Measurements from ENCODE around the gene TRIL. TPM values are rescaled to one million over a fixed set of nuclear protein-coding genes. Genes with fewer than 3 reads are reported as not detected.

The TRIL gene
- total RNA-seq, 6 experiments from 2014 or later = 0.07 to 0.08 TPM; not detected in 4

GRCh38 chr7:28983396-28984190 is 25.5 kb upstream of the TRIL start:
- H3K27me3 Mint-ChIP-seq (ENCODE audit: insufficient read depth) = peaks cover 4% of the 10 kb centered on the region
- H3K36me3 Mint-ChIP-seq (ENCODE audit: low read depth) = no peaks in the 10 kb centered on the region
- TF ChIP-seq CTCF (IDR thresholded peaks at IDR 0.05) = no peak
- H3K27ac Mint-ChIP-seq = no peak overlapping the region; the same call in 1 of the 2 replicates
- H3K4me3 Mint-ChIP-seq = no peak overlapping the region
- no peaks in the 10 kb centered on the region for H3K9me3 Mint-ChIP-seq
- no peak for DNase-seq
- H3K4me1 Mint-ChIP-seq (ENCODE audit: low read depth) = peaks cover 60% of the 10 kb centered on the region

GRCh38 chr7:28981161-28981465 is 23.0 kb upstream of the TRIL start:
- no peaks in the 10 kb centered on the region for H3K9me3 Mint-ChIP-seq
- no peaks in the 10 kb centered on the region for H3K36me3 Mint-ChIP-seq (ENCODE audit: low read depth)
- DNase-seq = no peak
- no peak for TF ChIP-seq CTCF (IDR thresholded peaks at IDR 0.05)
- H3K4me3 Mint-ChIP-seq = no peak overlapping the region
- peaks cover 35% of the 10 kb centered on the region for H3K4me1 Mint-ChIP-seq (ENCODE audit: low read depth)
- H3K27me3 Mint-ChIP-seq (ENCODE audit: insufficient read depth) = peaks cover 4% of the 10 kb centered on the region
- H3K27ac Mint-ChIP-seq = no peak overlapping the region

DNA sequence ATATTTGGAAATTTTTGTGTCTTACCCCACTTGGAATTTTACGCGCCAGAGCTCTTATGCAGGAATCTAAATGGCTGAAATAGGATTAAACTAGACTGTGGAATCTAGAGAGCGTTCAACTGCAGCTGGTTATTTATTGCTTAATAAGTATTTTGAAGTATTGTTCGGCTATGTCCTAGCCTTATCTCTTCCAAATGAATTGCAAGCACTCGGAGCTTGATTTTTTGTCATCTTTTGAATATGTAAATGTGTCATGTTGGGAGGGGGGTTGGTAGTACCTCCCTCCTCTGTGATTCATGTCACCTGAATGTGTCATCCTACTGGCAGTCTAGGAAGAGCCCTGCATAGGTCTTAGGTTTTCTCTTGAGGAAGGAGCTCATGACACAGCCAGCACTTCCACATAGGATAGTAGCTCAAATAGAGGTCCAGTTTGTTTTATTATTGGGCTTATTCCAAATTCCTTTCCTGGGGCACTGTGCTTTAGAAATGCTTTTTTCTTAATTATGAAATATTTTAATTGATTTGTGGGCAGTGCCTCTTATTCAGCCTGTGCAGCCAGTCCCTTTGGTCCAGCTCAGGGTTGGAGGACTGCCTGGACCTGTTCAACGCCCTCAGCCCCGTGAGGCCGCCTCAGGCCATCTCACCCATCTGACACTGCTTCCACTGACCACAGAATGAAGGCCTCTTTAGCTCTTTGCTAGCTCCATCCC is 22.5 kb upstream of the TRIL start:
- Mint-ChIP-seq H3K27ac (no peak overlapping the region), H3K36me3 (ENCODE audit: low read depth) (no peaks in the 10 kb centered on the region), H3K4me3 (no peak overlapping the region), H3K9me3 (no peaks in the 10 kb centered on the region), H3K4me1 (ENCODE audit: low read depth) (peaks cover 31% of the 10 kb centered on the region), H3K27me3 (ENCODE audit: insufficient read depth) (peaks cover 4% of the 10 kb centered on the region)
- TF ChIP-seq CTCF (IDR thresholded peaks at IDR 0.05) = no peak
- no peak for DNase-seq

DNA sequence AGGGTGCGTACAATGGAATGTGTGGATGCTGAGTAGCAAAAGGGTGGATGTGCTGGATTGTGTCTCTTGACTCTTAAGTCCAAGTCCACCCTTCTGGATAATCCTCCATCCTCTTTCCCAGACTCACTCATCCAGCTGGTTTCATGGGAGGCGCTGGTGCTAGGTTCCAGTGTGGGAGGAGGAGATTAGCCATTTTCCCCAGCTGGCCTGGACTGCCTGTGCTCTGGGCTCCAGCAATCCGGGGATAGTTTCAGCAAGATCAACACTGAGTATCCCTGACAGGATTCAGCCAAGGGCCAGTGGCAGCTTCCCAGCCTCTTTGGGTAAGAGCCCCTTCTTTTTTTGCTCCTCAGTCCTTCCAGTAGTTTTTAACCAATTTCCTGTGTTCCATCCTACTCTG is 21.6 kb upstream of the TRIL start:
- Mint-ChIP-seq H3K27ac (no peak overlapping the region), H3K9me3 (peaks cover 5% of the 10 kb centered on the region; the same call in 1 of the 2 replicates), H3K4me3 (no peak overlapping the region), H3K36me3 (ENCODE audit: low read depth) (no peaks in the 10 kb centered on the region), H3K4me1 (ENCODE audit: low read depth) (peaks cover 23% of the 10 kb centered on the region), H3K27me3 (ENCODE audit: insufficient read depth) (peaks cover 4% of the 10 kb centered on the region)
- TF ChIP-seq CTCF (IDR thresholded peaks at IDR 0.05) = no peak
- DNase-seq = no peak

GRCh38 chr7:28977881-28978280 is 19.8 kb upstream of the TRIL start:
- no peak for TF ChIP-seq CTCF (IDR thresholded peaks at IDR 0.05)
- H3K4me1 Mint-ChIP-seq (ENCODE audit: low read depth) = peaks cover 14% of the 10 kb centered on the region

More at GRCh38 chr7:28977881-28978280, 19.8 kb upstream of the TRIL start:
- H3K4me3 Mint-ChIP-seq = no peak overlapping the region
- DNase-seq = no peak
- H3K27me3 Mint-ChIP-seq (ENCODE audit: insufficient read depth) = peaks cover 4% of the 10 kb centered on the region
- peaks cover 10% of the 10 kb centered on the region for H3K36me3 Mint-ChIP-seq (ENCODE audit: low read depth)
- H3K9me3 Mint-ChIP-seq = peaks cover 20% of the 10 kb centered on the region
- H3K27ac Mint-ChIP-seq = no peak overlapping the region

Data from HFFc6 (cell line).